ENCODE data around the gene NRDC.

GRCh38 chr1:51853360-51853759 is 25.2 kb downstream of the NRDC start:
- TF ChIP-seq EZH2phosphoT487 (conservative IDR thresholded peaks at IDR 0.05; ENCODE audit: low read length): no peak
- TF ChIP-seq, protein P1, sequence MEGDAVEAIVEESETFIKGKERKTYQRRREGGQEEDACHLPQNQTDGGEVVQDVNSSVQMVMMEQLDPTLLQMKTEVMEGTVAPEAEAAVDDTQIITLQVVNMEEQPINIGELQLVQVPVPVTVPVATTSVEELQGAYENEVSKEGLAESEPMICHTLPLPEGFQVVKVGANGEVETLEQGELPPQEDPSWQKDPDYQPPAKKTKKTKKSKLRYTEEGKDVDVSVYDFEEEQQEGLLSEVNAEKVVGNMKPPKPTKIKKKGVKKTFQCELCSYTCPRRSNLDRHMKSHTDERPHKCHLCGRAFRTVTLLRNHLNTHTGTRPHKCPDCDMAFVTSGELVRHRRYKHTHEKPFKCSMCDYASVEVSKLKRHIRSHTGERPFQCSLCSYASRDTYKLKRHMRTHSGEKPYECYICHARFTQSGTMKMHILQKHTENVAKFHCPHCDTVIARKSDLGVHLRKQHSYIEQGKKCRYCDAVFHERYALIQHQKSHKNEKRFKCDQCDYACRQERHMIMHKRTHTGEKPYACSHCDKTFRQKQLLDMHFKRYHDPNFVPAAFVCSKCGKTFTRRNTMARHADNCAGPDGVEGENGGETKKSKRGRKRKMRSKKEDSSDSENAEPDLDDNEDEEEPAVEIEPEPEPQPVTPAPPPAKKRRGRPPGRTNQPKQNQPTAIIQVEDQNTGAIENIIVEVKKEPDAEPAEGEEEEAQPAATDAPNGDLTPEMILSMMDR (IDR thresholded peaks at IDR 0.05; ENCODE audit: insufficient read depth, low read length, poor library complexity, severe bottlenecking): no peak

Data from SU-DHL-6 (cell line).